GM21825 (cell line): Measurements from ENCODE around the gene MAGEA11.
"Not testable (repeated sequence)": the region's sequence is repeated elsewhere in the genome, so short reads cannot be mapped to it uniquely, and the experiment has no call there.

Experiments used
- ATAC-seq: cut with Tn5 transposase; IDR thresholded peaks from one replicate; pipeline ENCODE4 v1.9.1; 2021; ENCODE audit warnings: mild to moderate bottlenecking, moderate library complexity; ENCODE audit not compliant: unreplicated experiment

MAGEA11 gene

GRCh38 chrX:149717803-149718202 is 5.9 kb downstream of the MAGEA11 start:
- no peak for ATAC-seq

- ATAC-seq, result no peak
Measured at GRCh38 chrX:149718757-149719156, 6.9 kb downstream of the MAGEA11 start.

- ATAC-seq, result no peak
Measured at GRCh38 chrX:149720021-149720689, 8.3 kb downstream of the MAGEA11 start.

GRCh38 chrX:149721241-149721640 is 9.4 kb downstream of the MAGEA11 start:
- not testable (repeated sequence) for ATAC-seq

- ATAC-seq, result no peak
Measured at GRCh38 chrX:149721778-149722177, 9.9 kb downstream of the MAGEA11 start.

- not testable (repeated sequence) for ATAC-seq
Measured at GRCh38 chrX:149723583-149724118, 11.8 kb downstream of the MAGEA11 start.

- not testable (repeated sequence) for ATAC-seq
Measured at GRCh38 chrX:149727308-149727707, 15.4 kb downstream of the MAGEA11 start.

- ATAC-seq, result not testable (repeated sequence)
Measured at GRCh38 chrX:149742269-149742668, 30.4 kb downstream of the MAGEA11 start.

- ATAC-seq, result not testable (repeated sequence)
Measured at GRCh38 chrX:149746390-149747007, 34.6 kb downstream of the MAGEA11 start.

- ATAC-seq, result no peak
Measured at GRCh38 chrX:149757206-149758067, 45.6 kb downstream of the MAGEA11 start.

- ATAC-seq, result no peak
Measured at GRCh38 chrX:149758068-149758714, 46.3 kb downstream of the MAGEA11 start.

- ATAC-seq, result not testable (repeated sequence)
Measured at GRCh38 chrX:149758715-149759078, 46.8 kb downstream of the MAGEA11 start.

- no peak for ATAC-seq
Measured at GRCh38 chrX:149759824-149760223, 48.0 kb downstream of the MAGEA11 start.

- no peak for ATAC-seq
Measured at GRCh38 chrX:149760965-149761364, 49.1 kb downstream of the MAGEA11 start.

GRCh38 chrX:149761858-149762674 is 50.2 kb downstream of the MAGEA11 start:
- not testable (repeated sequence) for ATAC-seq

- ATAC-seq, result no peak
Measured at GRCh38 chrX:149762696-149763614, 51.1 kb downstream of the MAGEA11 start.
